ENCODE results near the gene WIZ.

GRCh38 chr19:15469513-15470297 is 19.9 kb upstream of the WIZ start:
- TF ChIP-seq POLR2A (IDR thresholded peaks at IDR 0.05) (no peak), CTCF (IDR thresholded peaks at IDR 0.05) (no peak)
